Glutamatergic neuron (in vitro differentiated cells): ENCODE results near the gene NADSYN1. TPM values are rescaled to one million over a fixed set of nuclear protein-coding genes. Genes with fewer than 3 reads are reported as not detected.

Source experiments
- DNase-seq: peaks from one replicate; pipeline ENCODE4 v3.0.0; 2022
- H3K27ac Mint-ChIP-seq: one replicate; pipeline ENCODE4 v1.8.0; 2020; ENCODE audit warnings: mild to moderate bottlenecking, mixed read lengths, inconsistent platforms; ENCODE audit not compliant: unreplicated experiment
- H3K27me3 Mint-ChIP-seq: one replicate; pipeline ENCODE4 v1.8.0; 2020; ENCODE audit warnings: mild to moderate bottlenecking, moderate library complexity, mixed read lengths, inconsistent platforms; ENCODE audit not compliant: unreplicated experiment
- H3K36me3 Mint-ChIP-seq: one replicate; pipeline ENCODE4 v1.8.0; 2020; ENCODE audit warnings: mild to moderate bottlenecking, mixed read lengths, inconsistent platforms; ENCODE audit not compliant: unreplicated experiment
- H3K4me1 Mint-ChIP-seq: one replicate; pipeline ENCODE4 v1.8.0; 2020; ENCODE audit warnings: mild to moderate bottlenecking, low read depth, mixed read lengths, inconsistent platforms; ENCODE audit not compliant: unreplicated experiment
- H3K4me3 Mint-ChIP-seq: one replicate; pipeline ENCODE4 v1.8.0; 2020; ENCODE audit warnings: mild to moderate bottlenecking, mixed read lengths, inconsistent platforms; ENCODE audit not compliant: unreplicated experiment
- H3K9me3 Mint-ChIP-seq: one replicate; pipeline ENCODE4 v1.8.0; 2020; ENCODE audit warnings: mild to moderate bottlenecking, moderate library complexity, mixed read lengths, inconsistent platforms; ENCODE audit not compliant: unreplicated experiment
- total RNA-seq: library from RNA; stranded (reverse); fragmentation: NEBNext Ultra II Directional; extraction: Animal tissue kit (Norgen Biotek cat#: 25700); gene quantifications from one replicate; pipeline ENCODE4 v1.2.1, GENCODE V29; 2021; ENCODE audit not compliant: unreplicated experiment
- TF ChIP-seq, protein P1 (sequence below): fragments of 200-600 bp; sonication (generic); IDR thresholded peaks from one replicate; pipeline ENCODE4 v1.5.0; 2021; ENCODE audit not compliant: partially characterized antibody, unreplicated experiment

The NADSYN1 gene
- total RNA-seq, 1 donor from 2014 or later, result 78.2 TPM

DNA sequence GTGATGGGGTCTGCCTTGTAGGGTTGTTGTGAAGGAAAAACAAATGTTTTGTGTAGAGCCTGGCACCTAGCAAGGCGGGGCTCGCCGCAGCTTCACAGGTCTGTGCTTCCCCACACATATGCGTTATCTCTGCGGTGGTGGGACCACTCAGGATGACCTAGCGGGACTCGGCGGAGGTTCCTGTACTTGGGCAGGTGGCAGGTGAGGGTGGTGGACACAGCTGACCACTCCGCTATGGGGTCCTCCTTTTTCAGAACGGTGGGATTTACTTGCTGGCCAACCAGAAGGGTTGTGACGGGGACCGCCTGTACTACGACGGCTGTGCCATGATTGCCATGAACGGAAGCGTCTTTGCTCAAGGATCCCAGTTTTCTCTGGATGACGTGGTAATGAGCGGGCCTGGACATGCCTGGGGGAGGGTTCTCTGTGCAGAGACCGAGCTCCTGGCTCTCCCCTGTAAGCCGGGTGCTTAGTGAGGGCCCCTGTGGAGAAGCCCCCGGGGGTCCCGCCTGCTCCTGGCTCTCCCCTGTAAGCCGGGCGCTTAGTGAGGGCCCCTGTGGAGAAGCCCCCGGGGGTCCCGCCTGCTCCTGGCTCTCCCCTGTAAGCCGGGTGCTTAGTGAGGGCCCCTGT lies 21.3 kb downstream of the NADSYN1 start:
- H3K9me3 Mint-ChIP-seq, result no peaks in the 10 kb centered on the region
- no peaks in the 10 kb centered on the region for H3K27me3 Mint-ChIP-seq
- peaks cover 4% of the 10 kb centered on the region for H3K36me3 Mint-ChIP-seq
- H3K27ac Mint-ChIP-seq, result no peak overlapping the region
- no peak overlapping the region for H3K4me3 Mint-ChIP-seq
- TF ChIP-seq, protein P1, sequence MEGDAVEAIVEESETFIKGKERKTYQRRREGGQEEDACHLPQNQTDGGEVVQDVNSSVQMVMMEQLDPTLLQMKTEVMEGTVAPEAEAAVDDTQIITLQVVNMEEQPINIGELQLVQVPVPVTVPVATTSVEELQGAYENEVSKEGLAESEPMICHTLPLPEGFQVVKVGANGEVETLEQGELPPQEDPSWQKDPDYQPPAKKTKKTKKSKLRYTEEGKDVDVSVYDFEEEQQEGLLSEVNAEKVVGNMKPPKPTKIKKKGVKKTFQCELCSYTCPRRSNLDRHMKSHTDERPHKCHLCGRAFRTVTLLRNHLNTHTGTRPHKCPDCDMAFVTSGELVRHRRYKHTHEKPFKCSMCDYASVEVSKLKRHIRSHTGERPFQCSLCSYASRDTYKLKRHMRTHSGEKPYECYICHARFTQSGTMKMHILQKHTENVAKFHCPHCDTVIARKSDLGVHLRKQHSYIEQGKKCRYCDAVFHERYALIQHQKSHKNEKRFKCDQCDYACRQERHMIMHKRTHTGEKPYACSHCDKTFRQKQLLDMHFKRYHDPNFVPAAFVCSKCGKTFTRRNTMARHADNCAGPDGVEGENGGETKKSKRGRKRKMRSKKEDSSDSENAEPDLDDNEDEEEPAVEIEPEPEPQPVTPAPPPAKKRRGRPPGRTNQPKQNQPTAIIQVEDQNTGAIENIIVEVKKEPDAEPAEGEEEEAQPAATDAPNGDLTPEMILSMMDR, result no peak
- no peak for DNase-seq
- H3K4me1 Mint-ChIP-seq, result peaks cover 4% of the 10 kb centered on the region

DNA sequence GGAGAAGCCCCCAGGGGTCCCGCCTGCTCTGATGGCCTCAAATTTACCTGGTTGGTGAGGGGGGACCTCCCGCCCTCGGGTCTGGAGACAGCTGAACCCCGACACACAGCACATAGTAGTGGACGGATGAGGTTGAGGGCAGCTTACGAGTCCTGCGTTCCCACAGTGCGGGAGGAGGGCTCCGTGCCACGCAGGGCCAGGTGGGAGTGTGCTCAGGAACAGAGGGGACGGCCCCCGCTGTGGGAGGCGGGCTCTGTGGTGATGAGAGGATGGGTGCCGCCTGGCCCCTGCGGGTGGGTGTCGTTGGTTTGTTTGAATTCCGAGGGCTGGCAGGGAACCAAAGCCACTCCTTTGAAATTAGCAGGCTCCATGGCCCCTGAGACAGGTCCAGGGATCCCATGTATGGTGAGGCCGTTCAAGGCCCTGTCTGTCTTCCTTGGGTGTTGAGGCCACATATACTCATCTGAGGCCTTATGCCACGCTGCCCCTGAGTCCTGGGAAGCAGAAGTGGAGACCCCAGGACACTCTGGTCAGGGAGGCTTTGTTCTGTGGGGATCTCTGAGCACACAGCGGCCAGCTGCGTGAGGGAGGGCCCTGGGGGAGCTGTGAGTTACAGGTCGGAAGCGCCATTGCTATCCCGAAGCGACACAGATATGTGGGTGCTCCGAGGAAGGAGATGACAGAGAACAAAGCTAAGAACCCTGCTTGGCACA lies 21.9 kb downstream of the NADSYN1 start:
- Mint-ChIP-seq H3K36me3 (peaks cover 9% of the 10 kb centered on the region), H3K9me3 (no peaks in the 10 kb centered on the region), H3K4me1 (peaks cover 4% of the 10 kb centered on the region), H3K4me3 (no peak overlapping the region), H3K27me3 (no peaks in the 10 kb centered on the region), H3K27ac (no peak overlapping the region)
- no peak for DNase-seq
- TF ChIP-seq, protein P1, result no peak

DNA sequence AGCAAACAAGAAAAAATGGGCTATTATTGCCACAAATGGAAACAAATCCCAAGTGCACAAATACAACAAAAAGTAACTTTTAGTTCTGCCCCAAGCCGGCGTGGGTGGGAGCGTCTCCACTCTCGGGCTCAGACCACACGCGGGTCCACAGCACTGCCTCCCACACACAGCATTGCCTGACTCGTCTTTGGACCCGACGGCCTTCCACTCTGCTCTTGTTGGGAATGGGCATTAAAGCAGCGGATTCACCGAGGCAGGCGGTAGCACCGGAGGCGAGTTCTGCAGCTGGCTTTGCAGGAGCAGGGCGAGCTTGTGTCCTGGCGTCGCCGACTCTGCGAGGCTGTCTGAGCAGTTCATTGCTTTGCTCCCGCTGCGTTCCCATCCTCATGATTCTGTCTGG lies 23.0 kb downstream of the NADSYN1 start:
- Mint-ChIP-seq H3K9me3 (no peaks in the 10 kb centered on the region), H3K36me3 (peaks cover 9% of the 10 kb centered on the region), H3K4me3 (no peak overlapping the region)

DNA sequence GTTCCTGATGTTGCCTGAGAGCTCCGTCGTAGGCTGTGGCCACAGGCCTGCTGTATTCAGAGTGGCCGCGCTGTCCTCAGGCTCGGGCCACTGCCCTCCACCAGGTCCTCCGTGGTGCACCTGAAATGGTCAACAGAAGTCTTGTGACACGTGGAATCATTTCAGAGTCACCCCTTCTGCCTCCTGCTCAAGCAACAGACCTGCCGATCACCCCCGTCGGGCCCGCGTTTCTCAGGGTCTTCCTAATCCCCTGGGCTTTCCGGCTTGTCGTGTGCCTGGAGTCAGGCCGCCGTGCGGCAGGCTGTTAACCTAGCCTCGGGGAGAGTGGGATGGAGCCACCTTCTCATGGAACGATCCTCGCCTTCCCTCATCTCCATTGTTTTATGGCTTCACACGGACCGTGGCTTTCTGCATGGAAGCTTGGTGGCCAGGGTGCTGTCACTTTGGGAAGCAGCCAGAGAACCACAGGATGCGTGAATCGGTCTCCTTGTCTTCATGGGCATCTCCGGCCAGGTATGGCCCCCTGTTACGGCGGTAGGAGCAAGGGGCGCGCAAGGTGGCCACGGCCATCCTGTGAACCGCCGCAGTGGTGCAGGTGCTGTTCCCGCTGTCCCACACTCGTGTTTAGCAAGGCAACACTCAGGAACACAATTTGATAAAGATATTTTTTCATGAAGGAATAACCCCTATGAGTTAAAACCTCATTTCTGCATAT lies 24.1 kb downstream of the NADSYN1 start:
- no peaks in the 10 kb centered on the region for H3K27me3 Mint-ChIP-seq
- TF ChIP-seq, protein P1, result no peak
- no peak for DNase-seq
- no peak overlapping the region for H3K27ac Mint-ChIP-seq
- H3K4me1 Mint-ChIP-seq, result peaks cover 3% of the 10 kb centered on the region
- H3K36me3 Mint-ChIP-seq, result peaks cover 16% of the 10 kb centered on the region
- H3K9me3 Mint-ChIP-seq, result peaks cover 1% of the 10 kb centered on the region
- H3K4me3 Mint-ChIP-seq, result no peak overlapping the region

More for the DNA sequence above, 23.0 kb downstream of the NADSYN1 start:
- no peak for DNase-seq
- no peak overlapping the region for H3K27ac Mint-ChIP-seq
- peaks cover 3% of the 10 kb centered on the region for H3K4me1 Mint-ChIP-seq
- TF ChIP-seq, protein P1, result no peak
- no peaks in the 10 kb centered on the region for H3K27me3 Mint-ChIP-seq
